ENCODE results near the gene LRRK1. TPM values are rescaled to one million over a fixed set of nuclear protein-coding genes. Genes with fewer than 3 reads are reported as not detected.

The LRRK1 gene
- total and polyA plus RNA-seq, 2 of the 4 experiments (the other 2 are of a cell fraction) = 3.0 to 5.8 TPM

DNA sequence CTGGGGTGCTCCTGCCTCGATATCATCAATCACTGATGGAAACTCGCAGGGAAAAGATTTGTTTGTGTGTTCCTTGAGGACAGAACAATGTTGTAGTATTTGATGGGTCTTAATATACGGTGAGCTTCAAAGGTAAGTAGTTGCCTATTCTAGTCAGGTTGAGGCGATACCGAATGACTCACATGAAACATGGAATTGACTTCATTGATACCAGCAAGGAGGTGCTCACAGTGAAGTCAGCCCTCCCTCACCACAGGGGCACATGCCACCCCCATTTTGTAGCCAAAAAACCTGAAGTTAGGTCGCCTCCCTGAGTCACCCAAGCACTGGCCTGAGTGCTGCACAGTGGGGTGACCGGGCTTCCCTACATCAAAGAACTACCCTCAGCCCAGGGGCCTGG, 43.2 kb upstream of the LRRK1 start:
- no peak overlapping the region for H2BK15ac ChIP-seq (ENCODE audit: low read depth, low read length)
- H3K79me1 ChIP-seq (ENCODE audit: low read depth in 1 of 2, low read length in 2 of 2) = no peaks in the 10 kb centered on the region
- no peak overlapping the region for H2AK5ac ChIP-seq (ENCODE audit: low read depth, low read length)
- ATAC-seq (ENCODE audit: low read depth) (no peak), DNase-seq (no peak)
- in situ Hi-C loops (cut with MboI; ENCODE audit: low sequenced_read_pairs) (loop anchor here (10.0 kb wide), 1 partner anchor 211 kb away; no protein-coding TSS in a partner anchor), dilution Hi-C loops (cut with HindIII; ENCODE audit: low sequenced_read_pairs, unreplicated experiment) (no loop called here), intact Hi-C loops (cut with micrococcal nuclease) (no loop called here)
- no peak overlapping the region for H2BK120ac ChIP-seq (ENCODE audit: low read depth, low read length)
- no peak overlapping the region for H4K5ac ChIP-seq (ENCODE audit: low read depth, low read length)
- no peak overlapping the region for H3K18ac ChIP-seq (ENCODE audit: low read depth, low read length)
- no peak overlapping the region for H2AFZ ChIP-seq (replicated peaks; ENCODE audit: low read length, poor library complexity)
- H3K14ac ChIP-seq (replicated peaks; ENCODE audit: low read depth, low read length) = no peak overlapping the region
- no peak overlapping the region for H3K56ac ChIP-seq (ENCODE audit: extremely low read depth, insufficient read depth, low read length)
- TF ChIP-seq CEBPB (IDR thresholded peaks at IDR 0.05; ENCODE audit: low read depth, low read length) (no peak), CHD1 (IDR thresholded peaks at IDR 0.05; ENCODE audit: low read depth, low read length) (no peak), BHLHE40 (IDR thresholded peaks at IDR 0.05; ENCODE audit: low read depth, low read length) (no peak), MAZ (IDR thresholded peaks at IDR 0.05; ENCODE audit: borderline replicate concordance, low read depth, low read length) (no peak), MXI1 (IDR thresholded peaks at IDR 0.05; ENCODE audit: borderline replicate concordance, low read depth, low read length) (no peak), POLR2A (IDR thresholded peaks at IDR 0.05; ENCODE audit: low read depth, low read length) (no peak), FOS (IDR thresholded peaks at IDR 0.05; ENCODE audit: low read depth, low read length) (no peak), RAD21 (IDR thresholded peaks at IDR 0.05; ENCODE audit: low read length) (no peak), RCOR1 (IDR thresholded peaks at IDR 0.05; ENCODE audit: insufficient replicate concordance, low read length) (no peak), MAFK (IDR thresholded peaks at IDR 0.05; ENCODE audit: low read depth, low read length) (no peak), SMC3 (IDR thresholded peaks at IDR 0.05; ENCODE audit: low read depth, low read length) (no peak)
- TF ChIP-seq, protein P1, sequence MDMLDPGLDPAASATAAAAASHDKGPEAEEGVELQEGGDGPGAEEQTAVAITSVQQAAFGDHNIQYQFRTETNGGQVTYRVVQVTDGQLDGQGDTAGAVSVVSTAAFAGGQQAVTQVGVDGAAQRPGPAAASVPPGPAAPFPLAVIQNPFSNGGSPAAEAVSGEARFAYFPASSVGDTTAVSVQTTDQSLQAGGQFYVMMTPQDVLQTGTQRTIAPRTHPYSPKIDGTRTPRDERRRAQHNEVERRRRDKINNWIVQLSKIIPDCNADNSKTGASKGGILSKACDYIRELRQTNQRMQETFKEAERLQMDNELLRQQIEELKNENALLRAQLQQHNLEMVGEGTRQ (IDR thresholded peaks at IDR 0.05; ENCODE audit: low read depth, low read length) = no peak
- TF ChIP-seq, protein P2, sequence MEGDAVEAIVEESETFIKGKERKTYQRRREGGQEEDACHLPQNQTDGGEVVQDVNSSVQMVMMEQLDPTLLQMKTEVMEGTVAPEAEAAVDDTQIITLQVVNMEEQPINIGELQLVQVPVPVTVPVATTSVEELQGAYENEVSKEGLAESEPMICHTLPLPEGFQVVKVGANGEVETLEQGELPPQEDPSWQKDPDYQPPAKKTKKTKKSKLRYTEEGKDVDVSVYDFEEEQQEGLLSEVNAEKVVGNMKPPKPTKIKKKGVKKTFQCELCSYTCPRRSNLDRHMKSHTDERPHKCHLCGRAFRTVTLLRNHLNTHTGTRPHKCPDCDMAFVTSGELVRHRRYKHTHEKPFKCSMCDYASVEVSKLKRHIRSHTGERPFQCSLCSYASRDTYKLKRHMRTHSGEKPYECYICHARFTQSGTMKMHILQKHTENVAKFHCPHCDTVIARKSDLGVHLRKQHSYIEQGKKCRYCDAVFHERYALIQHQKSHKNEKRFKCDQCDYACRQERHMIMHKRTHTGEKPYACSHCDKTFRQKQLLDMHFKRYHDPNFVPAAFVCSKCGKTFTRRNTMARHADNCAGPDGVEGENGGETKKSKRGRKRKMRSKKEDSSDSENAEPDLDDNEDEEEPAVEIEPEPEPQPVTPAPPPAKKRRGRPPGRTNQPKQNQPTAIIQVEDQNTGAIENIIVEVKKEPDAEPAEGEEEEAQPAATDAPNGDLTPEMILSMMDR (conservative IDR thresholded peaks at IDR 0.05; ENCODE audit: low read depth, low read length) = no peak
- H3K4me3 ChIP-seq (ENCODE audit: insufficient read depth, low read depth, low read length) = no peak overlapping the region
- H3K27me3 ChIP-seq (ENCODE audit: control insufficient read depth, insufficient read depth, low read length) = peaks cover 55% of the 10 kb centered on the region
- no peak overlapping the region for H2BK5ac ChIP-seq (ENCODE audit: low read depth, low read length, poor library complexity, severe bottlenecking)
- no peak overlapping the region for H3K23ac ChIP-seq (ENCODE audit: low read depth, low read length)
- no peak overlapping the region for H4K91ac ChIP-seq (ENCODE audit: insufficient read depth, low read depth, low read length)
- H3K27ac ChIP-seq (ENCODE audit: insufficient read depth, low read length) = no peak overlapping the region
- 0 out of 2 replicates have a peak, but pooled peaks cover 2% of the 10 kb centered on the region for H3K9me3 ChIP-seq (ENCODE audit: control insufficient read depth, insufficient read depth, low read length)
- no peak overlapping the region for H3K4me2 ChIP-seq (ENCODE audit: low read depth, low read length)
- 63% methylated on average over 1 of the region's 7 CpGs; no CpG with 5 or more reads in 1 of the 2 experiments for WGBS, 2 experiments (ENCODE audit: extremely low coverage in 2 of 2, insufficient read length in 1 of 2)
- no peaks in the 10 kb centered on the region for H3K36me3 ChIP-seq (ENCODE audit: control insufficient read depth, insufficient read depth, low read length)
- ChIA-PET CTCF (no interaction called here), POLR2A (ENCODE audit: unreplicated experiment) (no interaction called here)
- no peaks in the 10 kb centered on the region; the same call in 1 of the 2 replicates for H3K4me1 ChIP-seq (ENCODE audit: control insufficient read depth, insufficient read depth, low read length)
- BruUV-seq (replicated peaks) = no TSS peak
- no peak overlapping the region for H2BK20ac ChIP-seq (ENCODE audit: low read depth, low read length)
- no peak overlapping the region for H4K8ac ChIP-seq (ENCODE audit: low read depth in 2 of 2, low read length in 2 of 2)
- no peak overlapping the region for H2AK9ac ChIP-seq (replicated peaks; ENCODE audit: low read depth, low read length, poor library complexity)
- no peaks in the 10 kb centered on the region for H4K20me1 ChIP-seq (ENCODE audit: insufficient read depth, low read length)
- H3K9ac ChIP-seq (ENCODE audit: low read depth, low read length) = no peak overlapping the region
- 0 out of 2 replicates have a peak, but pooled peaks cover 2% of the 10 kb centered on the region for H3K9me1 ChIP-seq (ENCODE audit: insufficient read depth, low read length)
- no peak overlapping the region for H3K4ac ChIP-seq (ENCODE audit: low read depth, low read length)
